Lower leg skin (tissue), 4 donors: ENCODE results near the gene CYLC2. TPM values are rescaled to one million over a fixed set of nuclear protein-coding genes. Genes with fewer than 3 reads are reported as not detected.

ENCODE experiments used
- DNase-seq, 2 donors: peaks; one replicate each; pipeline ENCODE4 v3.0.0-alpha.2; 2019; ENCODE audit warnings: low spot score in 2 of 2
- H3K4me3 ChIP-seq: fragments of 200-600 bp; sonication (generic); 2 replicates; pipeline ENCODE4 v1.5.1; 2017; ENCODE audit warnings: mild to moderate bottlenecking, low read depth; ENCODE audit not compliant: poor library complexity, severe bottlenecking
- CTCF ChIP-seq, 3 donors: fragments of 450-650 bp; IDR thresholded peaks; one replicate each; pipeline ENCODE4 v1.5.1; 2016; ENCODE audit warnings: antibody characterized with exemption in 3 of 3, mild to moderate bottlenecking in 3 of 3, moderate library complexity in 2 of 3
- POLR2A ChIP-seq, 2 donors: fragments of 450-650 bp; IDR thresholded peaks; one replicate each; pipeline ENCODE4 v1.6.1; 2016 to 2017; ENCODE audit warnings: antibody characterized with exemption in 2 of 2, mild to moderate bottlenecking in 1 of 2, moderate library complexity in 1 of 2
- WGBS, 2 donors: methylation state at CpG; one replicate each; pipeline ENCODE4 v1.1.5; 2018; 5-methylcytosine and 5-hydroxymethylcytosine counted together
- intact Hi-C: fragments of 100-400 bp; cut with DNase I; formaldehyde crosslinking; loops from one replicate; pipeline ENCODE4 v1.15.0; 2023; ENCODE audit warnings: low total_unique reads
- total RNA-seq, 4 donors: library from RNA; depleted of rRNA; stranded (reverse); fragments of >200 nt; gene quantifications; one replicate each; pipeline ENCODE4 v1.1.0, GENCODE V29; 2016

CYLC2 gene
- total RNA-seq, 4 donors from 2014 or later, result not detected

DNA sequence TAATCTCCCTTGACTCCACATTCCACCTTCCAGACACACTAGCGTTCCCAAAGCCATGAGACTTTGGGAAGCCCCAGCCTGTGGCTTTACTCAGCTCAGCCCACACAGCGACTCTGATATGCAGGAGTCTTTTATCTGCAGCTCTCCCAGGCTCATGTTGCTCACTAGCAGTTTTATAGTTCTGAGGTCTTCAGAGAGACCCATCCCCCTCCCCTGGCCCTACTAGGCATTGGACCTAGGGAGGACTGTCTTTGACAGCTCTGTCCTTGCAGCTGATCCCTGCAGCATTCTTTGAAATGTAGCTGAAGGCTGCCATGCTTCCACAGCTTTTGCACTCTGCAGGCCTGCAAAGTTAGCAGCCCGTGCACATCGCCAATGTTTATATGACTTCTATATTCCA lies 19.9 kb upstream of the CYLC2 start:
- 79 to 84% methylated on average over 4 of the region's 4 CpGs for WGBS, 2 donors
- no peak overlapping the region for H3K4me3 ChIP-seq
- TF ChIP-seq CTCF (IDR thresholded peaks at IDR 0.05), result no peak
- no peak for TF ChIP-seq POLR2A (IDR thresholded peaks at IDR 0.05)
- intact Hi-C loops, result no loop called here
- DNase-seq, result no peak

GRCh38 chr9:102985162-102985895 lies 9.8 kb upstream of the CYLC2 start:
- H3K4me3 ChIP-seq, result no peak overlapping the region
- TF ChIP-seq POLR2A (IDR thresholded peaks at IDR 0.05) (no peak), CTCF (IDR thresholded peaks at IDR 0.05) (no peak)
- 36 to 40% methylated on average over 3 of the region's 3 CpGs for WGBS, 2 donors
- intact Hi-C loops, result no loop called here
- no peak for DNase-seq

- no peak for DNase-seq
- no peak overlapping the region for H3K4me3 ChIP-seq
- TF ChIP-seq CTCF (IDR thresholded peaks at IDR 0.05) (no peak), POLR2A (IDR thresholded peaks at IDR 0.05) (no peak)
- intact Hi-C loops, result no loop called here
- 60 to 78% methylated on average over 1 of the region's 1 CpG for WGBS, 2 donors
These were observed 8.7 kb upstream of the CYLC2 start for GRCh38 chr9:102986425-102986824.

- TF ChIP-seq POLR2A (IDR thresholded peaks at IDR 0.05), result no peak
- no peak for TF ChIP-seq CTCF (IDR thresholded peaks at IDR 0.05)
- no peak for DNase-seq
- H3K4me3 ChIP-seq, result no peak overlapping the region
- intact Hi-C loops, result no loop called here
- 86 to 98% methylated on average over 1 of the region's 1 CpG for WGBS, 2 donors
These were observed 8.6 kb downstream of the CYLC2 start for GRCh38 chr9:103003689-103004088.

DNA sequence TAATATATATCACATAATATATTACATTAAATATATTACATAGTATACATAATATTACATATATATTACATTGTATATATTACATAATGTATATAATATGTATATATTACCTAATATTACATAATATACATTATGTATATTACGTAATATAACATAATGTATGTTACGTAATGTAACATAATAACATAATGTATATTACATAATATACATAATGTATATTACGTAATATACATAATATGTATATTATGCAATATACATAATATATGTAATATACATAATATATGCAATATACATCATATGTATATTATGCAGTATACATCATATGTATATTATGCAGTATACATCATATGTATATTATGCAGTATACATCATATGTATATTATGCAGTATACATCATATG lies 19.1 kb downstream of the CYLC2 start:
- no peak for TF ChIP-seq CTCF (IDR thresholded peaks at IDR 0.05)
- TF ChIP-seq POLR2A (IDR thresholded peaks at IDR 0.05), result no peak
- 87 to 94% methylated on average over 3 of the region's 3 CpGs for WGBS, 2 donors
- intact Hi-C loops, result no loop called here

GRCh38 chr9:103025796-103026195 lies 30.7 kb downstream of the CYLC2 start:
- WGBS, 2 donors, result 81% methylated on average over 2 of the region's 2 CpGs
- intact Hi-C loops, result no loop called here
- H3K4me3 ChIP-seq, result no peak overlapping the region
- no peak for DNase-seq
- TF ChIP-seq CTCF (IDR thresholded peaks at IDR 0.05) (no peak), POLR2A (IDR thresholded peaks at IDR 0.05) (no peak)

More for the DNA sequence above, 19.1 kb downstream of the CYLC2 start:
- no peak overlapping the region for H3K4me3 ChIP-seq
- DNase-seq, result no peak
